Kidney (tissue), 14 donors: ENCODE results near the gene GOLGA2. TPM values are rescaled to one million over a fixed set of nuclear protein-coding genes. Genes with fewer than 3 reads are reported as not detected.
A peak's percentile ranks its signal among the peaks of the same experiment; 100 is the strongest.
"Not testable (repeated sequence)": the region's sequence is repeated elsewhere in the genome, so short reads cannot be mapped to it uniquely, and the experiment has no call there.

Experiments used
- DNase-seq, 5 donors: peaks; one replicate each; pipeline ENCODE4 v3.0.0-alpha.2; 2013 to 2020
- FAIRE-seq: peaks from 2 replicates; lab custom pipeline; 2012; peaks lifted over from hg19 to GRCh38; lab: Jason Lieb, UNC
- H3K27ac ChIP-seq, 2 donors: one replicate each; pipeline ENCODE4 v1.7.0; 2013; ENCODE audit warnings: low read depth in 2 of 2, low read length in 2 of 2, inconsistent platforms in 1 of 2
- H3K27me3 ChIP-seq: one replicate; pipeline ENCODE4 v1.7.1; 2013; ENCODE audit warnings: low read length, inconsistent platforms; ENCODE audit not compliant: control insufficient read depth, insufficient read depth
- H3K36me3 ChIP-seq, 3 donors: one replicate each; pipeline versions ENCODE4 v1.7.0 to v1.7.1; 2013; ENCODE audit warnings: low read length in 3 of 3, control low read depth in 1 of 3, inconsistent platforms in 1 of 3; ENCODE audit not compliant: insufficient read depth in 3 of 3, control insufficient read depth in 2 of 3
- H3K4me1 ChIP-seq, 3 donors: one replicate each; pipeline versions ENCODE4 v1.7.0 to v1.7.1; 2013; ENCODE audit warnings: low read length in 3 of 3, inconsistent platforms in 1 of 3, low read depth in 1 of 3; ENCODE audit not compliant: control insufficient read depth in 2 of 3, insufficient read depth in 2 of 3
- H3K4me3 ChIP-seq, 3 donors: one replicate each; pipeline versions ENCODE4 v1.7.0 to v1.8.1; 2013; ENCODE audit warnings: low read length in 3 of 3, control low read depth in 1 of 3, inconsistent platforms in 1 of 3
- H3K9ac ChIP-seq, 3 donors: one replicate each; pipeline versions ENCODE4 v1.7.0 to v1.7.1; 2013; ENCODE audit warnings: low read length in 3 of 3, control low read depth in 1 of 3, inconsistent platforms in 1 of 3
- H3K9me3 ChIP-seq, 3 donors: one replicate each; pipeline versions ENCODE4 v1.7.0 to v1.7.1; 2013; ENCODE audit warnings: low read length in 3 of 3, control low read depth in 1 of 3, inconsistent platforms in 1 of 3; ENCODE audit not compliant: control insufficient read depth in 2 of 3, insufficient read depth in 1 of 3
- intact Hi-C: fragments of 100-400 bp; cut with DNase I; formaldehyde crosslinking; loops from one replicate; pipeline ENCODE4 v1.11.1; 2022
- polyA plus RNA-seq: library from polyadenylated mRNA; stranded (reverse); fragments of 350-450 nt; fragmentation: Illumina TruSeq; extraction: RNeasy Lipid Tissue Mini Kit (QIAGEN cat#74804); gene quantifications from one replicate; pipeline ENCODE4 v1.2.3, GENCODE V29; 2014; ENCODE audit warnings: low read depth, low replicate concordance; ENCODE audit not compliant: insufficient read depth
- total RNA-seq: library from RNA; stranded (reverse); fragmentation: NEBNext Ultra II Directional; extraction: Animal tissue kit (Norgen Biotek cat#: 25700); gene quantifications from one replicate; pipeline ENCODE4 v1.2.1, GENCODE V29; 2021
- TF ChIP-seq, protein P1 (sequence below): IDR thresholded peaks from 3 replicates; pipeline ENCODE4 v1.5.1; 2012; ENCODE audit warnings: mild to moderate bottlenecking, moderate library complexity, borderline replicate concordance; ENCODE audit not compliant: insufficient read depth; ENCODE audit errors: extremely low read depth
- donor health status: control.
- donor health status: control.
- donor health status: control.
- donor health status: control.
- donor health status: control.
- donor health status: DM: yes; HTN: yes; CAD: no.
- donor health status: Normal renal cell carcinoma (clear cell type).

Gene GOLGA2
- total and polyA plus RNA-seq, 2 donors from 2014 or later, result 42.9 to 79.7 TPM

DNA sequence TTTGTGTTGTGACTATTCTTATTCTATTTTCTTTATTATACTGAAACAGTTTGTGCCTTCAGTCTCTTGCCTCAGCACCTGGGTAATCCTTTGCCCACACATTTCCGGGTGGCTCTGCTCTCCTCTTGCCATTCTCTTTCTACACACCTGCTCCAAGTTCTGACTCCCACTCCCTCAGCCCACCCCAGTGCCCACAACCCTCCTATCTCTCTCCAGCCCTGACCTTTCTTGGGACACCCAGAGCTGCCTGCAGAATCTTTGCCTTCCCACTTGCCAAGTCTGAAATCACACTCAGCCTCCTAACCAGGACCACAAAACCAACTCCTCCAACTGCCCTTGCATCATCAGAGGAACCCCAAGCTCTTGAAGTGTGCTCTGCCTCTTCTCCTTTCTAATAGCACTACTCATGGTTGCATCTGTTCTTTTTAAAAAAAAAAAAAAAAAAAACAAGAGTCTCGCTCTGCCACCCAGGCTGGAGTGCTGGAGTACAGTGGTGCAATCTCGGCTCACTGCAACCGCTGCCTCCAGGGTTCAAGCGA is 4.3 kb upstream of the GOLGA2 start:
- TF ChIP-seq, protein P1, sequence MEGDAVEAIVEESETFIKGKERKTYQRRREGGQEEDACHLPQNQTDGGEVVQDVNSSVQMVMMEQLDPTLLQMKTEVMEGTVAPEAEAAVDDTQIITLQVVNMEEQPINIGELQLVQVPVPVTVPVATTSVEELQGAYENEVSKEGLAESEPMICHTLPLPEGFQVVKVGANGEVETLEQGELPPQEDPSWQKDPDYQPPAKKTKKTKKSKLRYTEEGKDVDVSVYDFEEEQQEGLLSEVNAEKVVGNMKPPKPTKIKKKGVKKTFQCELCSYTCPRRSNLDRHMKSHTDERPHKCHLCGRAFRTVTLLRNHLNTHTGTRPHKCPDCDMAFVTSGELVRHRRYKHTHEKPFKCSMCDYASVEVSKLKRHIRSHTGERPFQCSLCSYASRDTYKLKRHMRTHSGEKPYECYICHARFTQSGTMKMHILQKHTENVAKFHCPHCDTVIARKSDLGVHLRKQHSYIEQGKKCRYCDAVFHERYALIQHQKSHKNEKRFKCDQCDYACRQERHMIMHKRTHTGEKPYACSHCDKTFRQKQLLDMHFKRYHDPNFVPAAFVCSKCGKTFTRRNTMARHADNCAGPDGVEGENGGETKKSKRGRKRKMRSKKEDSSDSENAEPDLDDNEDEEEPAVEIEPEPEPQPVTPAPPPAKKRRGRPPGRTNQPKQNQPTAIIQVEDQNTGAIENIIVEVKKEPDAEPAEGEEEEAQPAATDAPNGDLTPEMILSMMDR, result no peak
- Histone ChIP-seq H3K27ac (no peak overlapping the region), H3K9ac (no peak overlapping the region), H3K9me3 (no peaks in the 10 kb centered on the region), H3K4me1 (peaks cover 0 to 9% (median 3%) of the 10 kb centered on the region in 3 donors), H3K27me3 (no peaks in the 10 kb centered on the region), H3K36me3 (peaks cover 0 to under 1% (median 0%) of the 10 kb centered on the region in 3 donors), H3K4me3 (no peak overlapping the region)
- intact Hi-C loops, result no loop called here
- no peak for FAIRE-seq
- DNase-seq, result no peak

DNA sequence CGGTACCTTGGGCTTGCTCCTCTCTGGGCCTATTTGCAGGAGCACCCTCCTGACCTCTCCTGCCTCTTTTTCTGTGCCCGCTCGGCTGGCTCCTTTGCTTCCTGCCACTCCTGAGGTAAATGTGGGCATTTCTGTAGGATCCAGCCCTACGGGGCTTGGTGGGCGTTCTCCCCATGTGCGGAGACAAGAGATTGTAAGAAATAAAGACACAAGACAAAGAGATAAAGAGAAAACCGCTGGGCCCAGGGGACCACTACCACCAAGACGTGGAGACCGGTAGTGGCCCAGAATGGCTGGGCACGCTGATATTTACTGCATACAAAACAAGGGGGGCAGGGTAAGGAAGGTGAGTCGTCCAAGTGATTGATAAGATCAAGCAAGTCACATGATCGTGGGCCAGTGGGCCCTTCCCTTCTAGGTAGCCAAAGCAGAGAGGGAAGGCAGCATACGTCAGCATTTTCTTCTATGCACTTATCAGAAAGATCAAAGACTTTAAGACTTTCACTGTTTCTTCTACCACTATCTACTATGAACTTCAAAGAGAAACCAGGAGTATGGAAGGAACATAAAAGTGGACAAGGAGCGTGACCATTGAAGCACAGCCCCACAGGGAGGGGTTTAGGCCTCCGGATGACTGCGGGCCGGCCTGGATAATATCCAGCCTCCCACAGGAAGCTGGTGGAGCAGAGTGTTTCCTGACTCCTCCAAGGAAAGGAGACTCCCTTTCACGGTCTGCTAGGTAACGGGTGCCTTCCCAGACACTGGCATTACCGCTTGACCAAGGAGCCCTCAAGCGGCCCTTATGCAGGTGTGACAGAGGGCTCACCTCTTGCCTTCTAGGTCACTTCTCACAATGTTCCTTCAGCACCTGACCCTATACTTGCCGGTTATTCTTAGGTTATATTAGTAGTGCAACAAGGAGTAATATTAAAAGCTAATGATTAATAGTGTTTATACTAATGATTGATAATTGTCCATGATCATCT is 3.6 kb upstream of the GOLGA2 start:
- H3K9ac ChIP-seq, H3K36me3 ChIP-seq, H3K27me3 ChIP-seq, intact Hi-C loops, H3K9me3 ChIP-seq, FAIRE-seq, H3K4me3 ChIP-seq: not testable (repeated sequence)
- peaks cover 0 to 13% (median 3%) of the 10 kb centered on the region in 3 donors for H3K4me1 ChIP-seq
- DNase-seq, result peak in 3 of 5 donors; percentile 31 to 70 (median 49)
- peak overlapping the region in 1 of 2 donors; percentile 47 for H3K27ac ChIP-seq

DNA sequence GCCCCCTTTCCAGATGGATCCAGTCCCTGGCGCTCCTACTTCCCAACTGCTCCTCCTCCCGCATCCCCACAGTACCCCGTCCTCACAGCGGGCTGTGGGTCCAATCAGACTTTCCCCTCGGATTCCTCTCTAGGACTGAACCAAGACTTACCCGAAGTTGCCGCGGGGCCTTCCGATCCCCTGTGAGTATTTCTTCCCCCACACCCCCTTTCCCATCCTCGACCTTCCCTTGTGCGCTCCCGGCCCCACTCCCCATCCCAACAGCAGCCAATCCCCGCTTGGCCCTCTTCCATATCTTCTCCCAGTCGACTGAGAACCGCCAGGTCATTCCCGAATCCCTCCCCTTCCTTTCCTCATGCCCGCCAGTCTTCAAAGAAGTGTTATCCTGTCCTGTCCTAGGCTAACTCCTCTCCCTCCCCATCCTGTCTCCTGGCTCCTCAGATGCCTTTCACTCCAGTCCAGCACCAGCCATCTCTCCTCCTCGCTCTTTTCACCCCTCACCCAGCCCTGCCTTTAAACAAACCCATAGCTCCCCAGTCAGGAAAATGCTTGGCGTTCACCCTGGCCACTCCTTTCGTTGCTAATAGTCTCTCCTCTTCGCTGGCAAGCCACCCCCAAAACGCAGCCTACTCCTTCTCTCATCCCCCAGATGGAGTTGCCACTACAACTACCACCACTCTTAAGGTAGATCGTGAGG is 915 bp upstream of the GOLGA2 start:
- H3K9me3 ChIP-seq, result no peaks in the 10 kb centered on the region
- TF ChIP-seq, protein P1, result no peak
- H3K27ac ChIP-seq, result peak overlapping the region; percentile 82 to 86
- peaks cover 2 to 11% (median 6%) of the 10 kb centered on the region in 3 donors for H3K36me3 ChIP-seq
- no peak for FAIRE-seq
- peak in 3 of 5 donors; percentile 46 to 84 (median 74) for DNase-seq
- H3K9ac ChIP-seq, result peak overlapping the region; percentile 68 to 97 (median 76)
- intact Hi-C loops, result no loop called here
- peaks cover 0 to 16% (median 3%) of the 10 kb centered on the region in 3 donors for H3K4me1 ChIP-seq
- no peaks in the 10 kb centered on the region for H3K27me3 ChIP-seq
- H3K4me3 ChIP-seq, result peak overlapping the region; percentile 73 to 95 (median 80)
